CD4-positive, alpha-beta T cell (primary cell): Measurements from ENCODE around the gene NYNRIN. TPM values are rescaled to one million over a fixed set of nuclear protein-coding genes. Genes with fewer than 3 reads are reported as not detected.

Experiments
- ATAC-seq: fragments of 200-7000 bp; cut with Tn5 transposase; one replicate; pipeline ENCODE4 v1.10.0; 2022; ENCODE audit warnings: mild to moderate bottlenecking; ENCODE audit not compliant: poor library complexity
- CTCF ChIA-PET: fragments of 350-600 bp; sonication (Branson Sonifier 250); formaldehyde crosslinking; loops from one replicate; lab custom pipeline; 2021; ENCODE audit warnings: antibody characterized with exemption, inconsistent platforms; lab: Charles Lee
- POLR2A ChIA-PET: fragments of 350-600 bp; sonication (Branson Sonifier 250); formaldehyde crosslinking; loops from one replicate; lab custom pipeline; 2021; ENCODE audit warnings: antibody characterized with exemption, inconsistent platforms; lab: Charles Lee
- DNase-seq, 14 experiments: peaks; one replicate each; pipeline ENCODE4 v3.0.0-alpha.2; 2013 to 2020; ENCODE audit warnings: mixed read lengths in 2 of 14
- H3K27ac ChIP-seq, 2 donors: one replicate each; pipeline versions ENCODE4 v1.5.1 to v1.7.0; 2013; ENCODE audit warnings: low read length in 2 of 2, low read depth in 1 of 2, mild to moderate bottlenecking in 1 of 2
- H3K27me3 ChIP-seq, 2 experiments: 1 replicate in 1 of 2; 2 replicates in 1 of 2; pipeline versions ENCODE4 v1.6.1 to v1.7.0; 2013; ENCODE audit warnings: low read length in 2 of 2, control low read depth in 1 of 2, mild to moderate bottlenecking in 1 of 2, moderate library complexity in 1 of 2; ENCODE audit not compliant: insufficient read depth in 2 of 2, control insufficient read depth in 1 of 2
- H3K36me3 ChIP-seq: one replicate; pipeline ENCODE4 v1.6.1; 2013; ENCODE audit warnings: low read length, control low read depth; ENCODE audit not compliant: insufficient read depth
- H3K4me1 ChIP-seq: one replicate; pipeline ENCODE4 v1.6.1; 2013; ENCODE audit warnings: low read length, control low read depth; ENCODE audit not compliant: insufficient read depth
- H3K4me3 ChIP-seq: one replicate; pipeline ENCODE4 v1.5.1; 2013; ENCODE audit warnings: mild to moderate bottlenecking, low read length, moderate library complexity
- H3K9me3 ChIP-seq, 2 experiments: 1 replicate in 1 of 2; 2 replicates in 1 of 2; pipeline versions ENCODE4 v1.6.1 to v1.7.0; 2013; ENCODE audit warnings: low read length in 2 of 2, mild to moderate bottlenecking in 2 of 2, control low read depth in 1 of 2, moderate library complexity in 1 of 2; ENCODE audit not compliant: control insufficient read depth in 1 of 2, insufficient read depth in 1 of 2
- H3K27ac Mint-ChIP-seq: one replicate; pipeline ENCODE4 v1.8.0; 2020; ENCODE audit warnings: mixed read lengths
- H3K27me3 Mint-ChIP-seq: one replicate; pipeline ENCODE4 v1.8.0; 2021; ENCODE audit warnings: mixed read lengths
- H3K36me3 Mint-ChIP-seq: one replicate; pipeline ENCODE4 v1.8.0; 2021; ENCODE audit warnings: low read depth, mixed read lengths
- H3K4me1 Mint-ChIP-seq: one replicate; pipeline ENCODE4 v1.8.0; 2021; ENCODE audit warnings: low read depth, mixed read lengths
- H3K4me3 Mint-ChIP-seq: one replicate; pipeline ENCODE4 v1.8.0; 2020; ENCODE audit warnings: mild to moderate bottlenecking, mixed read lengths
- H3K9me3 Mint-ChIP-seq: one replicate; pipeline ENCODE4 v1.8.0; 2020; ENCODE audit warnings: mixed read lengths
- intact Hi-C, 2 experiments: fragments of 100-400 bp; cut with DNase I in 1 of 2; cut with micrococcal nuclease in 1 of 2; formaldehyde crosslinking; loops; one replicate each; pipeline versions ENCODE4 v1.15.1 to v1.9.0; 2023 to 2025; cut with DNase I, micrococcal nuclease
- total RNA-seq, 174 experiments: library from RNA in 2 of 174; stranded (reverse) in 2 of 174; gene quantifications; one replicate each; pipeline ENCODE4 v1.2.3 and lab custom pipeline; 2021 to 2026
- TF ChIP-seq, protein P1 (sequence below): fragments of 200-600 bp; IDR thresholded peaks from one replicate; pipeline ENCODE4 v1.8.0; 2022; ENCODE audit warnings: antibody characterized with exemption, mild to moderate bottlenecking

The NYNRIN gene
- total RNA-seq, 2 experiments from 2014 or later, result 0.08 to 0.25 TPM

DNA sequence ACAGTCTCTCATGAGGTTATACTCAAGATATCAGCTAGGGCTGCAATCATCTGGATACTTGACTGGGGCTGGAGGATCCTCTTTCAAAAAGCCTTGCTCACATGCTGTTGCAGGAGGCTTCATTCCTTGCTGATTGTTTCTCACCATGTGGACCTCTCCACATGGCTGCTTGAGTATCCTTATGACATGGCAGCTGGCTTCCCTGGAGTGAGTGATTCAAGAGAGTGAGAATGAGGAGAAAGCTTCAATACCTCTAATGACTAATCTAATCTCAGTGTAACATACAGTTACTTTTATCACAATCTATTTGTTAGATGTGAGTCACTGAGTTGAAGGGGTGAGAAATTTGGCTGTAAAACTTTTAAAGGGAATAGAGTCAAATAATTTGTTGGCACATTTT lies 58.2 kb downstream of the NYNRIN start:
- no peak overlapping the region for H3K27ac ChIP-seq
- DNase-seq, result no peak
- no peak for ATAC-seq
- H3K4me3 ChIP-seq, result no peak overlapping the region
- H3K9me3 Mint-ChIP-seq, result no peaks in the 10 kb centered on the region
- no peaks in the 10 kb centered on the region for H3K4me1 ChIP-seq
- no peak overlapping the region for H3K4me3 Mint-ChIP-seq
- H3K27ac Mint-ChIP-seq, result no peak overlapping the region
- CTCF ChIA-PET, result no interaction called here
- peaks cover 0 to 3% of the 10 kb centered on the region in 2 experiments for H3K9me3 ChIP-seq
- peaks cover 10% of the 10 kb centered on the region for H3K36me3 Mint-ChIP-seq
- TF ChIP-seq, protein P1, sequence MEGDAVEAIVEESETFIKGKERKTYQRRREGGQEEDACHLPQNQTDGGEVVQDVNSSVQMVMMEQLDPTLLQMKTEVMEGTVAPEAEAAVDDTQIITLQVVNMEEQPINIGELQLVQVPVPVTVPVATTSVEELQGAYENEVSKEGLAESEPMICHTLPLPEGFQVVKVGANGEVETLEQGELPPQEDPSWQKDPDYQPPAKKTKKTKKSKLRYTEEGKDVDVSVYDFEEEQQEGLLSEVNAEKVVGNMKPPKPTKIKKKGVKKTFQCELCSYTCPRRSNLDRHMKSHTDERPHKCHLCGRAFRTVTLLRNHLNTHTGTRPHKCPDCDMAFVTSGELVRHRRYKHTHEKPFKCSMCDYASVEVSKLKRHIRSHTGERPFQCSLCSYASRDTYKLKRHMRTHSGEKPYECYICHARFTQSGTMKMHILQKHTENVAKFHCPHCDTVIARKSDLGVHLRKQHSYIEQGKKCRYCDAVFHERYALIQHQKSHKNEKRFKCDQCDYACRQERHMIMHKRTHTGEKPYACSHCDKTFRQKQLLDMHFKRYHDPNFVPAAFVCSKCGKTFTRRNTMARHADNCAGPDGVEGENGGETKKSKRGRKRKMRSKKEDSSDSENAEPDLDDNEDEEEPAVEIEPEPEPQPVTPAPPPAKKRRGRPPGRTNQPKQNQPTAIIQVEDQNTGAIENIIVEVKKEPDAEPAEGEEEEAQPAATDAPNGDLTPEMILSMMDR, result no peak
- POLR2A ChIA-PET, result no interaction called here
- H3K4me1 Mint-ChIP-seq, result no peaks in the 10 kb centered on the region
- intact Hi-C loops, result no loop called here
- H3K27me3 Mint-ChIP-seq, result no peaks in the 10 kb centered on the region
- no peaks in the 10 kb centered on the region for H3K27me3 ChIP-seq
- H3K36me3 ChIP-seq, result no peaks in the 10 kb centered on the region

DNA sequence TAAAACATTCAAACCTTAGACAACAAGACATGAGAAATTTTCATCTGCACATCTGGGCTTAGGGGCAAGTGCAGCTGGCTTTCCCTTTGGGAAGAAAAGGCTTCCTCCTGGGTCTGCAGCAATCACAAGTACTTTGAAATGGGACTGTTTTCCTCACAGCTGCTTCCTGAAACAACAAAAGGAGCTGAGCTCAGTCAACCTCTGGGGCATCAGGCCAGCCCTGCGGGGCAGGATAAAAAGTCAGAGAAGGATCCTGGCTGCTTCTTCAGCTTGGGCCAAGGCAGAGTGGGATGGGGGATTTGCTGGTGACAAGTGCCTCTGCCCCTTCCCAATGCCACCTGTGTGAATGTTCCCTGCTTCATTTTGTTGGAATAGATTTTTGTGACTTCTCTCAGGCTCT lies 59.9 kb downstream of the NYNRIN start:
- Mint-ChIP-seq H3K27ac (no peak overlapping the region), H3K27me3 (no peaks in the 10 kb centered on the region), H3K9me3 (no peaks in the 10 kb centered on the region), H3K36me3 (peaks cover 5% of the 10 kb centered on the region), H3K4me1 (peaks cover 8% of the 10 kb centered on the region), H3K4me3 (no peak overlapping the region)
- intact Hi-C loops, result no loop called here
- no peaks in the 10 kb centered on the region for H3K4me1 ChIP-seq
- ATAC-seq, result no peak
- H3K27me3 ChIP-seq, result no peaks in the 10 kb centered on the region
- H3K27ac ChIP-seq, result no peak overlapping the region
- TF ChIP-seq, protein P1, result no peak
- DNase-seq, result no peak
- H3K4me3 ChIP-seq, result no peak overlapping the region
- POLR2A ChIA-PET, result no interaction called here
- CTCF ChIA-PET, result no interaction called here
- H3K36me3 ChIP-seq, result no peaks in the 10 kb centered on the region
- no peaks in the 10 kb centered on the region for H3K9me3 ChIP-seq

DNA sequence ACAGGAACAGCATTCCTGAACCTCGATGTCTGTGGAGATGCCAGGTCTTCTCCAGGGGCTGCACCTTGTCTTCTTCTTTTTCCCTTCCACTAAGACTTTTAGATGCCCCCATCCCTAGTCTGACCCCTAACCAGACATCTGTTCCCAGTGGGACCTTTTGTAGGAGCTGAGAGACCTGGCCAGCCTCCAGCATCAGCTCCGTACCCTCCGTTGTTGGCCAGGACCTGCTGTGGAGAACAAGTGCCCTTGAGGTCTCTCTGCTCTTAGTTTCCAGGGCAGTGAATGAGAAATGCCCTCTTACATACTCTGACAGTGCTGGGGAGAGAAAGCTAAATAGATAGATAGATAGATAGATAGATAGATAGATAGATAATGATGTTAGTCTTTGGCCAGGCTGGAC lies 60.5 kb downstream of the NYNRIN start:
- Histone ChIP-seq H3K27me3 (no peaks in the 10 kb centered on the region), H3K9me3 (no peaks in the 10 kb centered on the region), H3K4me1 (no peaks in the 10 kb centered on the region), H3K4me3 (no peak overlapping the region), H3K36me3 (no peaks in the 10 kb centered on the region), H3K27ac (no peak overlapping the region)
- Mint-ChIP-seq H3K9me3 (no peaks in the 10 kb centered on the region), H3K4me1 (peaks cover 14% of the 10 kb centered on the region), H3K36me3 (peaks cover 5% of the 10 kb centered on the region), H3K4me3 (no peak overlapping the region), H3K27ac (no peak overlapping the region), H3K27me3 (no peaks in the 10 kb centered on the region)
- ChIA-PET CTCF (no interaction called here), POLR2A (no interaction called here)
- DNase-seq, result no peak
- TF ChIP-seq, protein P1, result no peak
- ATAC-seq, result no peak
- intact Hi-C loops, result no loop called here
